OCI-LY3 (cell line): ENCODE data around the gene KHNYN.

ENCODE experiments used
- H2AFZ ChIP-seq: fragments of 200-600, 300-600 bp; shearing (Covaris generic); 2 replicates; pipeline ENCODE4 v1.6.0; 2014; ENCODE audit warnings: antibody characterized with exemption, low read depth, low read length
- H3K27ac ChIP-seq: fragments of 200-600, 300-600 bp; sonication (generic); 2 replicates; pipeline ENCODE4 v1.5.1; 2014; ENCODE audit warnings: mild to moderate bottlenecking, low read length, moderate library complexity, mixed read lengths
- H3K27me3 ChIP-seq: fragments of 200-600, 300-600 bp; sonication (generic); 2 replicates; pipeline ENCODE4 v1.6.1; 2014; ENCODE audit warnings: low read depth, low read length, mixed read lengths
- H3K36me3 ChIP-seq: fragments of 200-600, 300-600 bp; sonication (generic); replicated peaks from 2 replicates; pipeline ENCODE3; 2014; ENCODE audit warnings: low read depth, low read length, mixed read lengths
- H3K4me1 ChIP-seq: fragments of 300-600, 200-600 bp; sonication (generic); 2 replicates; pipeline ENCODE4 v1.6.1; 2014; ENCODE audit warnings: low read length, mixed read lengths
- H3K4me2 ChIP-seq: fragments of 200-600, 300-600 bp; sonication (generic); 2 replicates; pipeline ENCODE4 v1.6.1; 2014; ENCODE audit warnings: low read length, mixed read lengths
- H3K4me3 ChIP-seq: fragments of 300-600, 200-600 bp; sonication (generic); 2 replicates; pipeline ENCODE4 v1.5.1; 2014; ENCODE audit warnings: antibody characterized with exemption, mild to moderate bottlenecking, low read length, moderate library complexity
- H3K79me2 ChIP-seq: fragments of 300-600, 200-600 bp; shearing (Covaris generic); 2 replicates; pipeline ENCODE4 v1.6.1; 2014; ENCODE audit warnings: mild to moderate bottlenecking, low read length, mixed read lengths
- H3K9ac ChIP-seq: fragments of 300-600, 200-600 bp; shearing (Covaris generic); 2 replicates; pipeline ENCODE4 v1.6.0; 2014; ENCODE audit warnings: mild to moderate bottlenecking, low read length, moderate library complexity
- H3K9me3 ChIP-seq: fragments of 200-600, 300-600 bp; shearing (Covaris generic); 2 replicates; pipeline ENCODE4 v1.6.1; 2014; ENCODE audit warnings: low read length, mixed read lengths; ENCODE audit not compliant: insufficient read depth
- H4K20me1 ChIP-seq: fragments of 200-600, 300-600 bp; sonication (generic); 2 replicates; pipeline ENCODE4 v1.6.1; 2016; ENCODE audit warnings: low read length, mixed read lengths; ENCODE audit not compliant: insufficient read depth
- CTCF ChIP-seq: fragments of 200-600, 300-600 bp; sonication (generic); IDR thresholded peaks from 2 replicates; pipeline ENCODE4 v1.5.1; 2014; ENCODE audit warnings: antibody characterized with exemption, low read length, low read depth
- EZH2phosphoT487 ChIP-seq: fragments of 200-600 bp; shearing (Covaris generic); IDR thresholded peaks from 2 replicates; pipeline ENCODE4 v1.6.1; 2018; ENCODE audit warnings: antibody characterized with exemption, mixed run types, low read depth

The KHNYN gene

GRCh38 chr14:24427537-24428508 lies 1.9 kb upstream of the KHNYN start:
- no peaks in the 10 kb centered on the region for H3K9me3 ChIP-seq
- no peak overlapping the region for H3K27ac ChIP-seq
- H3K79me2 ChIP-seq = peaks cover 18% of the 10 kb centered on the region
- TF ChIP-seq EZH2phosphoT487 = no peak
- TF ChIP-seq CTCF = no peak
- 0 out of 2 replicates have a peak, but pooled peaks cover 5% of the 10 kb centered on the region for H4K20me1 ChIP-seq
- no peak overlapping the region for H3K9ac ChIP-seq
- H3K36me3 ChIP-seq = peaks cover 14% of the 10 kb centered on the region
- H3K4me3 ChIP-seq = no peak overlapping the region
- no peak overlapping the region for H3K4me2 ChIP-seq
- no peak overlapping the region for H2AFZ ChIP-seq
- no peaks in the 10 kb centered on the region for H3K27me3 ChIP-seq
- peaks cover 15% of the 10 kb centered on the region for H3K4me1 ChIP-seq

GRCh38 chr14:24428628-24429394 lies 943 bp upstream of the KHNYN start:
- H4K20me1 ChIP-seq = 0 out of 2 replicates have a peak, but pooled peaks cover 5% of the 10 kb centered on the region
- no peaks in the 10 kb centered on the region for H3K27me3 ChIP-seq
- H3K27ac ChIP-seq = peak overlapping the region; percentile 88
- H3K4me1 ChIP-seq = peaks cover 15% of the 10 kb centered on the region
- H3K4me3 ChIP-seq = peak overlapping the region; percentile 98
- H3K4me2 ChIP-seq = peak overlapping the region; percentile 95
- TF ChIP-seq EZH2phosphoT487 = no peak
- no peak for TF ChIP-seq CTCF
- H3K9ac ChIP-seq = peak overlapping the region; percentile 99
- peaks cover 24% of the 10 kb centered on the region for H3K36me3 ChIP-seq
- no peaks in the 10 kb centered on the region for H3K9me3 ChIP-seq
- no peak overlapping the region for H2AFZ ChIP-seq
- H3K79me2 ChIP-seq = peaks cover 18% of the 10 kb centered on the region

DNA sequence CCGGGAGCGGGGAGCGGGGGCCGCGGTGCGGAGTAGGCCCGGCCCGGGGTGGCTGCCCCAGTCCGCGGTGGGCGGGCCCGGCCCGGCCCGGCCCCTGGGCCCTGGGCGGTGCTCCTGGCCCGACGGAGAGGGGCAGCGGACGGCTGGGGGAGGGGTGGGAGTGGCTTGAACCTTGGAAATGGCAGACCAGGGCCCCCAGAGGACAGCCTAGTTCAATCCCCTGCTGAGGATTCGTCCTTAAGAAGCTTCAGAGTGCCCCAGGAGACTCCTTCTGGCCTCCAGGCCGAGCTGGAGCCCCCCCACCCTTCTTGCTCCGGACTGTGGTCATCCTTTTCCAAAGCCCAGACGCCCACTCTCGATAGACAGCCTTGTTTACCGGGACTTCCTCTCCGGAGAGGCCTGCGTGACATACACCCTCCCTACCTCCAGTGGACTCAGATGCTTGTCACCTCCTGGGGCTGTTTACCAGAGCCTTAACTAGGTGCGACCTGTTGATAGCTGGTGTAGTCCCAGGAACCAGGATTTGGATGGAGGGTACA lies 458 bp downstream of the KHNYN start:
- Histone ChIP-seq H3K4me2 (peak overlapping the region; percentile 95), H3K79me2 (peaks cover 18% of the 10 kb centered on the region), H3K27me3 (no peaks in the 10 kb centered on the region), H2AFZ (no peak overlapping the region; the same call in 1 of the 2 replicates), H3K4me1 (peaks cover 15% of the 10 kb centered on the region), H3K4me3 (peak overlapping the region; percentile 98), H3K9me3 (no peaks in the 10 kb centered on the region), H3K27ac (peak overlapping the region; percentile 88), H4K20me1 (0 out of 2 replicates have a peak, but pooled peaks cover 5% of the 10 kb centered on the region), H3K36me3 (peaks cover 28% of the 10 kb centered on the region), H3K9ac (peak overlapping the region; percentile 99)
- no peak for TF ChIP-seq CTCF
- no peak for TF ChIP-seq EZH2phosphoT487
